ENCODE results near the gene ABI1. TPM values are rescaled to one million over a fixed set of nuclear protein-coding genes. Genes with fewer than 3 reads are reported as not detected.

The ABI1 gene
- total RNA-seq, 1 donor from 2014 or later: 45.5 TPM

GRCh38 chr10:26843736-26844135 is 17.0 kb downstream of the ABI1 start:
- Mint-ChIP-seq H3K36me3 (peaks cover 13% of the 10 kb centered on the region), H3K4me1 (ENCODE audit: unreplicated experiment) (peaks cover 16% of the 10 kb centered on the region), H3K4me3 (no peak overlapping the region), H3K9me3 (peaks cover 3% of the 10 kb centered on the region), H3K27me3 (no peaks in the 10 kb centered on the region), H3K27ac (no peak overlapping the region)
- DNase-seq (ENCODE audit: extremely low spot score, unreplicated experiment): no peak
- no peak for TF ChIP-seq CTCF (conservative IDR thresholded peaks at IDR 0.05)

- Mint-ChIP-seq H3K4me3 (no peak overlapping the region), H3K9me3 (peaks cover 3% of the 10 kb centered on the region), H3K27me3 (no peaks in the 10 kb centered on the region), H3K27ac (no peak overlapping the region), H3K36me3 (peaks cover 12% of the 10 kb centered on the region), H3K4me1 (ENCODE audit: unreplicated experiment) (peaks cover 17% of the 10 kb centered on the region)
- no peak for TF ChIP-seq CTCF (conservative IDR thresholded peaks at IDR 0.05)
- DNase-seq (ENCODE audit: extremely low spot score, unreplicated experiment): no peak
Observed at GRCh38 chr10:26841733-26842317, 18.9 kb downstream of the ABI1 start.

- Mint-ChIP-seq H3K27ac (no peak overlapping the region), H3K9me3 (peaks cover 3% of the 10 kb centered on the region), H3K27me3 (no peaks in the 10 kb centered on the region), H3K36me3 (peaks cover 15% of the 10 kb centered on the region), H3K4me1 (ENCODE audit: unreplicated experiment) (peaks cover 14% of the 10 kb centered on the region), H3K4me3 (no peak overlapping the region)
- no peak for TF ChIP-seq CTCF (conservative IDR thresholded peaks at IDR 0.05)
- no peak for DNase-seq (ENCODE audit: extremely low spot score, unreplicated experiment)
Observed at GRCh38 chr10:26840938-26841732, 19.6 kb downstream of the ABI1 start.

- no peak for DNase-seq (ENCODE audit: extremely low spot score, unreplicated experiment)
- H3K27ac Mint-ChIP-seq: peak overlapping the region; percentile 7
Observed at GRCh38 chr10:26839966-26840627, 20.7 kb downstream of the ABI1 start.

GRCh38 chr10:26837139-26837538 is 23.6 kb downstream of the ABI1 start:
- H3K4me1 Mint-ChIP-seq (ENCODE audit: unreplicated experiment): peaks cover 21% of the 10 kb centered on the region
- no peak overlapping the region for H3K4me3 Mint-ChIP-seq
- no peak for TF ChIP-seq CTCF (conservative IDR thresholded peaks at IDR 0.05)
- DNase-seq (ENCODE audit: extremely low spot score, unreplicated experiment): no peak
- no peaks in the 10 kb centered on the region for H3K27me3 Mint-ChIP-seq
- H3K36me3 Mint-ChIP-seq: peaks cover 9% of the 10 kb centered on the region
- H3K27ac Mint-ChIP-seq: no peak overlapping the region
- peaks cover 3% of the 10 kb centered on the region for H3K9me3 Mint-ChIP-seq

More at GRCh38 chr10:26839966-26840627, 20.7 kb downstream of the ABI1 start:
- Mint-ChIP-seq H3K4me1 (ENCODE audit: unreplicated experiment) (peaks cover 14% of the 10 kb centered on the region), H3K9me3 (peaks cover 3% of the 10 kb centered on the region), H3K4me3 (no peak overlapping the region), H3K36me3 (peaks cover 16% of the 10 kb centered on the region), H3K27me3 (no peaks in the 10 kb centered on the region)
- no peak for TF ChIP-seq CTCF (conservative IDR thresholded peaks at IDR 0.05)
